22Rv1 (cell line): ENCODE measurements around the gene TMEM245.

Experiments used
- CTCF ChIP-seq: fragments of 450-650 bp; IDR thresholded peaks from 2 replicates; pipeline ENCODE4 v1.5.1; 2017; ENCODE audit warnings: mild to moderate bottlenecking
- ZFX ChIP-seq: fragments of 450-650 bp; IDR thresholded peaks from 2 replicates; pipeline ENCODE4 v1.6.1; 2017; ENCODE audit warnings: antibody characterized with exemption, borderline replicate concordance

- no peak for TF ChIP-seq CTCF
- no peak for TF ChIP-seq ZFX
Observed at GRCh38 chr9:109133533-109133932, 13.8 kb upstream of the TMEM245 start.
